ENCODE results near the gene NUMB. TPM values are rescaled to one million over a fixed set of nuclear protein-coding genes. Genes with fewer than 3 reads are reported as not detected.

NUMB gene
- polyA plus RNA-seq, 1 donor from 2014 or later: 11.5 TPM

GRCh38 chr14:73225496-73225895 is 232.8 kb downstream of the NUMB start:
- H4K20me1 ChIP-seq (ENCODE audit: insufficient read depth): no peaks in the 10 kb centered on the region
- H3K9me3 ChIP-seq (ENCODE audit: low read length): no peaks in the 10 kb centered on the region
- TF ChIP-seq EZH2 (IDR thresholded peaks at IDR 0.05; ENCODE audit: borderline replicate concordance, insufficient read depth, low read length, poor library complexity, severe bottlenecking) (no peak), POLR2AphosphoS5 (IDR thresholded peaks at IDR 0.05) (no peak), REST (IDR thresholded peaks at IDR 0.05; ENCODE audit: borderline replicate concordance) (no peak), TAF1 (IDR thresholded peaks at IDR 0.05; ENCODE audit: low read depth) (no peak), CTCF (IDR thresholded peaks at IDR 0.05; ENCODE audit: poor library complexity, severe bottlenecking) (no peak), SMC3 (conservative IDR thresholded peaks at IDR 0.05; ENCODE audit: poor library complexity) (no peak), EP300 (conservative IDR thresholded peaks at IDR 0.05; ENCODE audit: poor library complexity, severe bottlenecking) (no peak), RAD21 (conservative IDR thresholded peaks at IDR 0.05) (no peak), MXI1 (conservative IDR thresholded peaks at IDR 0.05; ENCODE audit: poor library complexity, severe bottlenecking) (no peak)
- no peak overlapping the region for H3K27ac ChIP-seq (ENCODE audit: low read length)
- H3K36me3 ChIP-seq (ENCODE audit: insufficient read depth, low read length): peaks cover 5% of the 10 kb centered on the region
- H3K4me2 ChIP-seq (ENCODE audit: low read length): no peak overlapping the region
- no peaks in the 10 kb centered on the region for H3F3A ChIP-seq (ENCODE audit: insufficient read depth, low read length, poor library complexity, severe bottlenecking)
- H3K9me2 ChIP-seq (ENCODE audit: insufficient read depth, low read length): no peaks in the 10 kb centered on the region
- no peaks in the 10 kb centered on the region for H3K27me3 ChIP-seq (ENCODE audit: insufficient read depth, low read depth, low read length)
- H3K79me2 ChIP-seq (replicated peaks; ENCODE audit: insufficient read depth, low read length): no peaks in the 10 kb centered on the region
- H3K4me3 ChIP-seq (ENCODE audit: low read length): no peak overlapping the region
- H3K9ac ChIP-seq (ENCODE audit: low read length): no peak overlapping the region
- no peak overlapping the region for H2AFZ ChIP-seq (ENCODE audit: low read depth, low read length)

Small RNA genes within 50 kb of the gene (small RNA-seq; reads per million reads assigned to genes)
- 0 reads per million in 3 experiments for gene RNU6-419P

Other genes with a start within 250 kb of the NUMB start
- gene PAPLN, start 221.0 kb downstream of the NUMB start, polyA plus RNA-seq: 0.08 and 0.14 TPM in 2 replicates
- 13.8 and 22.0 TPM in 2 replicates for gene RIOX1, start 32.4 kb upstream of the NUMB start, polyA plus RNA-seq
- 0.37 and 0.74 TPM in 2 replicates for gene ACOT1, start 78.6 kb upstream of the NUMB start, polyA plus RNA-seq
- not detected in 2 replicates for gene HEATR4, start 100.4 kb upstream of the NUMB start, polyA plus RNA-seq
- 0.66 and 1.7 TPM in 2 replicates for gene ACOT2, start 110.7 kb upstream of the NUMB start, polyA plus RNA-seq
- 1.1 TPM in 1 of 2 replicates, not detected in the other for gene ACOT4, start 133.3 kb upstream of the NUMB start, polyA plus RNA-seq
- gene ACOT6, start 154.0 kb upstream of the NUMB start, polyA plus RNA-seq: not detected in 2 replicates
- gene DNAL1, start 186.4 kb upstream of the NUMB start, polyA plus RNA-seq: 28.7 and 33.4 TPM in 2 replicates